ENCODE measurements around the gene SLC39A11.

GRCh38 chr17:72952220-72952619, 140.3 kb downstream of the SLC39A11 start:
- TF ChIP-seq POLR2AphosphoS5 (IDR thresholded peaks at IDR 0.05) (no peak), POLR2A (IDR thresholded peaks at IDR 0.05) (no peak), CTCF (IDR thresholded peaks at IDR 0.05) (no peak), EP300 (IDR thresholded peaks at IDR 0.05) (no peak)
